Liver (tissue), 3 donors: ENCODE data around the gene KAZN.

ENCODE experiments used
- CTCF ChIP-seq: fragments of 150-350 bp; IDR thresholded peaks from 2 replicates; pipeline ENCODE4 v1.5.1; 2017; ENCODE audit warnings: improper control_type of control experiment, low read depth, low read length; ENCODE audit not compliant: missing input control
- EGR1 ChIP-seq, 2 donors: IDR thresholded peaks; 2 replicates each; pipeline ENCODE4 v1.6.1; 2016 to 2018; ENCODE audit warnings: antibody characterized with exemption in 2 of 2, low read depth in 2 of 2
- TF ChIP-seq, protein P1 (sequence below): IDR thresholded peaks from 2 replicates; pipeline ENCODE4 v1.6.1; 2016; ENCODE audit warnings: antibody characterized with exemption
- donor health status: healthy.
- donor health status: healthy.

DNA sequence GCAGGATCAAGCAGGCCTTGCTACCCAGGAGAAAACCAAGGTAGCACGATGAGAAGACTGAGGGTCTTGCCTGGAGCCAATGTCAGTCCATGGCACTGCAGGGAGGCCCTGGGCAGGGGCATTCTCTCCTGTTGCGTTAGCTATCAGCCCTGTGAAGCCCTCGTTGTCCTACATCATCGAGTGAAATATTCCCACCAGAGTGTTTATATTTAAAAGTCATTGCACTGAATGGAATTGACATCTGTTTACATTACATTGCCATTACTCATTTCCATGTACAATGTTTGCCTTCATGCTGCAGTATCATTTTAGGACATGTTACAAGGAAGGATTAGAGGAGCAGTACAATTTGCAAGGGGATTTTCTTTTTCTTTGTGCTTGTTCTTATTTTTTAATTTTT, 243.9 kb downstream of the KAZN start:
- TF ChIP-seq CTCF = no peak
- TF ChIP-seq, protein P1, sequence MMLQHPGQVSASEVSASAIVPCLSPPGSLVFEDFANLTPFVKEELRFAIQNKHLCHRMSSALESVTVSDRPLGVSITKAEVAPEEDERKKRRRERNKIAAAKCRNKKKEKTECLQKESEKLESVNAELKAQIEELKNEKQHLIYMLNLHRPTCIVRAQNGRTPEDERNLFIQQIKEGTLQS = no peak
- TF ChIP-seq EGR1 (IDR thresholded peaks at IDR 0.05; ENCODE audit: low read depth in 2 of 2) = no peak
